GM19438 (cell line): ENCODE results near the gene KIFAP3.
"Not testable (repeated sequence)": the region's sequence is repeated elsewhere in the genome, so short reads cannot be mapped to it uniquely, and the experiment has no call there.

ENCODE experiments used
- ATAC-seq: cut with Tn5 transposase; IDR thresholded peaks from one replicate; pipeline ENCODE4 v1.9.1; 2021; ENCODE audit warnings: low read depth; ENCODE audit not compliant: unreplicated experiment

Gene KIFAP3

DNA sequence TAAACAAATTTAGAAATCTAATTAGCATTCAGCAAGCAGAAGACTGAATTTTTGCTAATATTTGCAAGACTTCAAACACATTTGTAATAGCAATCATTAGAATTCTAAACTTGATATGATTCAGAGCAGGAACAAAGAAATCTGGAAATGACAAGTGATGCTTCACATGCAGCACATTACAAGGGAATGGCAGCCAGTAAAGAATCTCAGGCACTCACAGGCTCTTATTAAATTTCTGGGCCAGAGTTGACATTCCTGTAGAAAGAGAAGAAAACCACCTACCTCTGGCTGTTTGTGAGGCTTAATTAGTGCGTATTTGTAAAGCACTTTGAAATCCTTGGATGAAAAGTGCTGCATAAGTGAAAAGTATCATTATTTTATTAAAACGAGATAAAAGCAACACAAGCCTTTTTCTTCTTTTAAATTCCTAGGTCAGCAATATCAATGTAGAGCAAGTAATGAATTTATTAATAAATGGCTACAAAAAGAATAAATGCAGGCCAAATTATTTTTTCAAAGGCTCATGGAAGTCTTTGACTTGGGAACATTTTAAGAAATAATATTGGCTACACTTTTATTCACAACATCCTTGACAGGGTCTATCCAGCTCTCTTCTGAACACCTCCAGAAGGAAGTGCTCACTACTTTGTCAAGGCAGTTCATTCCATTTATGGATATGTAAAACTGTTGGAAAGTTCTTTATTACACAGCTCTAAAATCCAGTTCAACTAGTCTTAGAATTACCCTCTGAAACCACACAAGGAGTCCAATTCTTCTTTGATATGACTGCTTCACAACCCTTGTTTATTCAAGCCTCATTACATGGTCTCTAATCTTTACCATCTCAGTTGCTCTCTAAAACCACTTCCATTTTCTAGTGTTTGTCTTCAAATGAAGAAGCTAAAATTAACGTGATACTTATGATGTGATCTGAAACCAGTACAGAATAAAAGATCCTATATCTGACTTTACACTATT is 148.7 kb downstream of the KIFAP3 start:
- no peak for ATAC-seq

DNA sequence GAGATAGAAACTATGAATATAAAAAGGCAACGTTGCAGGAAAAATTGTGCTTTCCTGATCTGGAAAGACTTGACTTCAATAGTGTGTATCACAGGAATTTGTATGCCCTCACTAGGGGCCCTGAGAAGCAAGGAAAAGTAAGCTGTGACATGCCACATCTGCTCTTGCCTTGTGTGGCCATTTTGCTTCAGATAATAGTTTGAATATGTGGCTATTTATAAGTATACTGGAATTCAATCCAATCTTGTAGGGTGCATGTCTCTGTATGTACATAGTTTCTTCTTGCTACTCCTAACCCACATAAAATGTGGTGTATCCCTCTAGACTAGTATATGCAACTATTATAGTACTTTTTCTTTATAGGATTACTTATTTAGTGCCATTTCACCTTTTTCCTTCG is 149.7 kb downstream of the KIFAP3 start:
- ATAC-seq, result no peak

DNA sequence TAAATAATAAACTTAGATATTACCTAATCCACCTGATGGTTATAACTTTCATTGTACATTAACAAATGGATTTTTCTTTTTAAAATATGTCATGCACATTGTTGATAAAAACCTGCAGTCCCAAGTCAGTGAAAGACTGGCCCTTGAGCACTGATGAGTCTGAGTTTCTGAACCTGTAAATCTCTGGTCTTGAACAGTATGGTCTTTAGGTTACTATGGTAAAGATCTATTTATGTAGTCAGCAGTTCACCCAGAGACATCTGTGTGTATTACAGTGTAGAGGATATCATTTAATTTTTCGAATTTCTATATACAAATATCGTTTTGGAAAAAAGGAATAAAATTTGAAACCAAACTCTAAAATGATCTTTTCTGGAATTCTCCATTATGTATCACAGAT is 150.4 kb downstream of the KIFAP3 start:
- no peak for ATAC-seq

- ATAC-seq, result no peak
Measured at GRCh38 chr1:169921080-169921479, 153.4 kb downstream of the KIFAP3 start.

GRCh38 chr1:169918927-169919326 is 155.6 kb downstream of the KIFAP3 start:
- ATAC-seq, result no peak

GRCh38 chr1:169918220-169918619 is 156.3 kb downstream of the KIFAP3 start:
- ATAC-seq, result not testable (repeated sequence)

DNA sequence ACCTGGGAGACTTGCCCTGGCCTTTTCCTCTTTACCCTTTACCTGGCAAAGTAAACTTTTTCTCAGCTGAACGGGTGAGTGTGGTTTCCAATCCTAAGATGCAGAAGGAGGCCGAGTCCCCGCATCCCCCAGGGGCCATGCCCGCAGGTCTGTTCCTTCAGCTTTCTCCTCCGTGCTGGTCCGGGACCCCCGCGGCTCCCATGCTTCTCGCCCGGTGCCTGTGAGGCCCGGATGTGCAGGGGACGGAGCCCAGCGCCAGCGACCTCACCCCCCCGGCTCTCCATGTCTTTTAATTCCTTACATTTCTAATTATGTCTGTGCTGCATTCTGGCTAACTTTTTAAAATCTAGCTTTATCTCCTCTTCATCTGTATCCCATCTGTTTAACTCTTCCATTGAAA is 159.3 kb downstream of the KIFAP3 start:
- no peak for ATAC-seq

DNA sequence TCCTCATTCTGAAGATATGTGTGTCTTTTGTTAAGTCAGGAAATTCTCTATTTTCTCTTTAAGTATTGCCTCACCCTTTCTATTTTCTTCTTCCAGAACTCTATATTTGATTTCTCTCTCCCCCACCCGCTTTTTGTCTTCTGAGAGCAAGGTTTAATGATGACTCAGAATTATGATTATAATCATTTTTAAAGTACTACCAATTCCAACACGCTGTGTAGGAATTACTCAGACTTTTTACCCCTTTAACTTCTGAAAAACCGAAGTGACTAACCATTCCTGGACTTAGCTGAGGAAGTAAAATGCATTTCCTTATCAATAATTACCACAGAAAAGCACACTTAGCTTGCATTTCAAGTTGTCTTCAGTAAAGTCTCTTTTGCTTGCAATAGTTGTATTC is 160.0 kb downstream of the KIFAP3 start:
- no peak for ATAC-seq

DNA sequence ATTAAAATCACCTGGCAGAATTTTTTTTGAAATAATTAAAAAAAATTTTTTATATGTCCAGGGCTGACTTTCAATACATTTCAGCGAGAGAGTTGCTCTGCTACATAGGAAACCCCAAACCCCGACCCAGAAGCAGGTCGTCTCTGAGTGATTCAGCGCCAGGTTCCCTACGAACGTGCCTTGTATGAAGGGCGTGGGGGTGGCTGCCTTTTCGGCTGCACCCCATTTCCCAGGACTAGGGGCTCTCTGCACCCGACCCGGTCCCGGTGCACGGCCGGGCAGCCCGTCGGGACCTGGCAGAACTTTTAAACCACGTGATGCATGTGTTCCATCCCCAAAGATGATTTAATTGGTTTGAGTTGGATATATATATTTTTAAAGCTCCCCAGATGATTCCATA is 165.0 kb downstream of the KIFAP3 start:
- no peak for ATAC-seq

GRCh38 chr1:169906938-169907337 is 167.6 kb downstream of the KIFAP3 start:
- no peak for ATAC-seq

- no peak for ATAC-seq
Measured at GRCh38 chr1:169904834-169905233, 169.7 kb downstream of the KIFAP3 start.

GRCh38 chr1:169902751-169903150 is 171.7 kb downstream of the KIFAP3 start:
- no peak for ATAC-seq

GRCh38 chr1:169901115-169901514 is 173.4 kb downstream of the KIFAP3 start:
- no peak for ATAC-seq

DNA sequence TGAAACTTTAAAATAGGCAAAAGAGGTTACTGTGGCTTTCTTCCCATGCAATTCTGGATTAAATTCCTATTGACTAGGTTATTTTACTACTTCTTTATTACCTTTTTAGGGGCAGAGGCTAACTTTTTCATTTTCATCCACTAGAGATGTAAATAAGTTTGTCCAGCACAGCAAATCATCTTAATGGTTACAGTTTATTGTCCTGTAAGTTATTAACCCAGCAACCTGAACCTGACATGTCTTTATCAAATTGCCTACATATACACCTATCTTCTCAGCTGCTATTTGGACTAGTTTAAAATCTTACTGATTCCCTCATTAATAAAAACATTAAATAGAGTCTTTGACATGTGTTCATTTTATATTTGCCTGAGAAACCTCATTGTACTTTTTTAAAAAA is 173.9 kb downstream of the KIFAP3 start:
- ATAC-seq, result no peak

- ATAC-seq, result no peak
Measured at GRCh38 chr1:169899519-169900217, 174.8 kb downstream of the KIFAP3 start.

DNA sequence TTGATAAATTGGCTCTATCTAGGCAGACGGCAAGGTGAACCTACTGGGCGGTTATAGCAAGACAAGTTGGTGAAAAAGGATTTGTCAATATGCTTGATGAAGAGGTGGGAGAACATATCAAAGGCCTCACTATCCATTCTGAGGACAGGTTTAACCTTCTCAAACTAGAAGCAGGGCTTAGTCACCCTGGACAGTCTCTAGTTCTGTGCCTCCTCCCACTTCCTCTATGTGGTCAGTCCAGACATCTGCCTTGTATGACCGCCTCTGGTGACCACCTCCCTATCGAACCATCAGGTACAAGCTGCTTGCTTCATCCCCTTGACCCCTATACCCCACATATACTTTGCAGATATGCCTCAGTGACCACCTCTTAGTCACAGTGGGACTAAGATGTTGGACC is 178.5 kb downstream of the KIFAP3 start:
- ATAC-seq, result no peak

DNA sequence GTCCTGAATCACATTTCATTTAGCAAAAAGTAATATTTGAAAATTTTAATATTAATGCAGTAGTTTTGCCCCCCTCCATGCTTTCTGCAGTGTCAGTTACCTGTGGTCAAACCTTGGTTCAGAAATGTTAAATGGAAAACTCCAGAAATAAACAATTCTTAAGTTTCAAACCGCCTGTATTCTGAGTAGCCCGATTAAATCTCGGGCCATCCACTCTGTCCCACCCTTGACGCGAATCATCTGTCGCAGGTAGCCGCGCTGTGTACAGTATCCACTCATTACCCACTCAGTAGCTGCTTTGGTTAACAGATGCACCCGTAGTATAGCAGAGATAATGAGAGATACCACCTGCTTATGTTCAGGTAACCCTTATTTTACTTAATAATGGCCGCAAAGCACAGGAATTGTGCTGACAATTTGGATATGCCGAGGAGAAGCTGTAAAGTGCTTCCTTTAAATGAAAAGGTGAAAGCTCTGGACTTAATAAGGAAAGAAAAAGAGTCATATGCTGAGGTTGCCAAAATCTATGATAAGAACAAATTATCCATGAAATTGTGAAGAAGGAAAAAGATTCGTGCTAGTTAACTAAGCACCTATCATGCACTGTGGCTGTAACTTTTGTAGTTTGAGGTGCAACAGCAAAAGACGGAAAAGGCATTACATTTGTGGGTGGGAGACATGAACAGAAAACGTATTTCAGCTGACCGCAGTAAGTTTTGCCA is 179.9 kb downstream of the KIFAP3 start:
- no peak for ATAC-seq

GRCh38 chr1:169893645-169894423 is 180.7 kb downstream of the KIFAP3 start, which contains the start of gene SCYL3:
SCYL3 (minus strand) TSS chr1:169893896; CDS start chr1:169888840, 5,056 bp downstream.
- peak; percentile 91 for ATAC-seq

GRCh38 chr1:169892927-169893644 is 181.4 kb downstream of the KIFAP3 start:
- no peak for ATAC-seq
